PC-3 (cell line): ENCODE results near the gene GPBP1L1. TPM values are rescaled to one million over a fixed set of nuclear protein-coding genes. Genes with fewer than 3 reads are reported as not detected.
"Not testable (repeated sequence)": the region's sequence is repeated elsewhere in the genome, so short reads cannot be mapped to it uniquely, and the experiment has no call there.

ENCODE experiments used
- ATAC-seq: fragments of 200-7000 bp; cut with Tn5 transposase; 2 replicates; pipeline ENCODE4 v1.9.1; 2020; ENCODE audit warnings: mild to moderate bottlenecking, moderate library complexity
- BruUV-seq: library from RNA; stranded (reverse); fragments of 400-500 nt; replicated peaks from 2 replicates; lab custom pipeline; 2021; lab: Mats Ljungman, UMichigan
- CTCF ChIA-PET: fragments of 300-600 bp; sonication (Branson Sonifier 250); formaldehyde crosslinking; loops from one replicate; lab custom pipeline; 2022; ENCODE audit warnings: antibody characterized with exemption; lab: Charles Lee
- POLR2A ChIA-PET: fragments of 300-600 bp; sonication (Branson Sonifier 250); formaldehyde crosslinking; loops from one replicate; lab custom pipeline; 2022; ENCODE audit warnings: antibody characterized with exemption; ENCODE audit not compliant: unreplicated experiment; lab: Charles Lee
- DNase-seq: peaks from one replicate; pipeline ENCODE4 v3.0.0-alpha.2; 2015
- H2AFZ ChIP-seq: fragments of 300-600 bp; sonication (generic); 2 replicates; pipeline ENCODE4 v1.6.0; 2016; ENCODE audit warnings: antibody characterized with exemption, low read length
- H3F3A ChIP-seq: fragments of 300-600 bp; sonication (generic); one replicate; pipeline ENCODE4 v1.6.0; 2017; ENCODE audit warnings: antibody characterized with exemption, low read length, control low read depth, mild to moderate bottlenecking; ENCODE audit not compliant: unreplicated experiment
- H3K27ac ChIP-seq: fragments of 300-600 bp; sonication (generic); 2 replicates; pipeline ENCODE4 v1.5.1; 2016; ENCODE audit warnings: mild to moderate bottlenecking, low read length
- H3K27me3 ChIP-seq: fragments of 300-600 bp; sonication (generic); 2 replicates; pipeline ENCODE4 v1.6.1; 2016; ENCODE audit warnings: low read length, mixed read lengths
- H3K36me3 ChIP-seq: fragments of 300-600 bp; sonication (generic); 2 replicates; pipeline ENCODE4 v1.6.1; 2016; ENCODE audit warnings: low read depth, mixed run types, low read length, mixed read lengths
- H3K4me1 ChIP-seq: fragments of 300-600 bp; sonication (generic); 2 replicates; pipeline ENCODE4 v1.5.1; 2016; ENCODE audit warnings: low read length; ENCODE audit not compliant: insufficient read depth
- H3K4me2 ChIP-seq: fragments of 300-600 bp; sonication (generic); 2 replicates; pipeline ENCODE4 v1.6.0; 2016; ENCODE audit warnings: low read length
- H3K4me3 ChIP-seq: fragments of 300-600 bp; sonication (generic); 2 replicates; pipeline ENCODE4 v1.5.1; 2016; ENCODE audit warnings: mild to moderate bottlenecking, low read length, mixed read lengths
- H3K79me2 ChIP-seq: fragments of 300-600 bp; sonication (generic); 2 replicates; pipeline ENCODE4 v1.6.1; 2017; ENCODE audit warnings: low read length, mixed read lengths
- H3K9ac ChIP-seq: fragments of 300-600 bp; sonication (generic); 2 replicates; pipeline ENCODE4 v1.6.0; 2016; ENCODE audit warnings: mild to moderate bottlenecking, low read length
- H3K9me2 ChIP-seq: fragments of 300-600 bp; sonication (generic); replicated peaks from 2 replicates; pipeline ENCODE4 v1.6.1; 2016; ENCODE audit warnings: mixed run types, low read length, mixed read lengths
- H3K9me3 ChIP-seq: fragments of 300-600 bp; sonication (generic); 2 replicates; pipeline ENCODE4 v1.6.1; 2016; ENCODE audit warnings: low read length, mixed read lengths
- H4K20me1 ChIP-seq: fragments of 300-600 bp; sonication (generic); 2 replicates; pipeline ENCODE4 v1.6.1; 2016; ENCODE audit warnings: low read length, mixed read lengths
- EZH2 ChIP-seq: fragments of 300-600 bp; sonication (generic); IDR thresholded peaks from one replicate; pipeline ENCODE4 v1.6.1; 2017; ENCODE audit warnings: antibody characterized with exemption, mild to moderate bottlenecking, low read length; ENCODE audit not compliant: unreplicated experiment
- EZH2phosphoT487 ChIP-seq: fragments of 300-600 bp; sonication (generic); IDR thresholded peaks from 2 replicates; pipeline ENCODE4 v1.6.1; 2018; ENCODE audit warnings: mild to moderate bottlenecking, antibody characterized with exemption, low read length, borderline replicate concordance
- intact Hi-C: fragments of 100-400 bp; cut with micrococcal nuclease; formaldehyde crosslinking; loops from 2 replicates; pipeline ENCODE4 v1.9.0; 2023
- total RNA-seq: library from RNA; depleted of rRNA; stranded (reverse); fragments of >200 nt; gene quantifications from 2 replicates; pipeline ENCODE4 v1.2.3, GENCODE V29; 2014
- TF ChIP-seq, protein P1 (sequence below): fragments of 300-600 bp; sonication (generic); conservative IDR thresholded peaks from 2 replicates; pipeline ENCODE4 v1.5.1; 2017; ENCODE audit warnings: antibody characterized with exemption, low read depth, mild to moderate bottlenecking, low read length

Gene GPBP1L1
- total RNA-seq, 1 experiment from 2014 or later = 63.0 TPM

DNA sequence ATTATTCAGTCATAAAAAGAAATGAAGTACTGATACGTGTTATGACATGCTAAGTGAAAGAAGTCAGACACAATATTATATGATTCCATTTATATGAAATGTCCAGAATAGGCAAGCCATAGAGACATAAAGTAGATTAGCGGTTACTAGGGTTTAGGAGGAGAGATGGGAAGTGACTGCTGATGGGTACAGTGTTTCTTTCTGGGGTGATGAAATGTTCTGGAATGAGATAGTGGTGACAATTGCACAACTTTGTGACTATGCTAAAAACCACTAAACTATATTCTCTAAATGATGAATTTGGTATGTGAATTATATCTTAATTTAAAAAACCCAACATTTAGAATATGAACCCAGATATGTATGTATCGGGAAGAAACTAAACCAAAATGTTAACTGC, 36.5 kb upstream of the GPBP1L1 start:
- H3K4me1 ChIP-seq = no peaks in the 10 kb centered on the region
- no peaks in the 10 kb centered on the region for H3K9me3 ChIP-seq
- no peak overlapping the region for H3K27ac ChIP-seq
- H3K9me2 ChIP-seq = no peaks in the 10 kb centered on the region
- TF ChIP-seq EZH2phosphoT487 (no peak), EZH2 (no peak)
- TF ChIP-seq, protein P1, sequence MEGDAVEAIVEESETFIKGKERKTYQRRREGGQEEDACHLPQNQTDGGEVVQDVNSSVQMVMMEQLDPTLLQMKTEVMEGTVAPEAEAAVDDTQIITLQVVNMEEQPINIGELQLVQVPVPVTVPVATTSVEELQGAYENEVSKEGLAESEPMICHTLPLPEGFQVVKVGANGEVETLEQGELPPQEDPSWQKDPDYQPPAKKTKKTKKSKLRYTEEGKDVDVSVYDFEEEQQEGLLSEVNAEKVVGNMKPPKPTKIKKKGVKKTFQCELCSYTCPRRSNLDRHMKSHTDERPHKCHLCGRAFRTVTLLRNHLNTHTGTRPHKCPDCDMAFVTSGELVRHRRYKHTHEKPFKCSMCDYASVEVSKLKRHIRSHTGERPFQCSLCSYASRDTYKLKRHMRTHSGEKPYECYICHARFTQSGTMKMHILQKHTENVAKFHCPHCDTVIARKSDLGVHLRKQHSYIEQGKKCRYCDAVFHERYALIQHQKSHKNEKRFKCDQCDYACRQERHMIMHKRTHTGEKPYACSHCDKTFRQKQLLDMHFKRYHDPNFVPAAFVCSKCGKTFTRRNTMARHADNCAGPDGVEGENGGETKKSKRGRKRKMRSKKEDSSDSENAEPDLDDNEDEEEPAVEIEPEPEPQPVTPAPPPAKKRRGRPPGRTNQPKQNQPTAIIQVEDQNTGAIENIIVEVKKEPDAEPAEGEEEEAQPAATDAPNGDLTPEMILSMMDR = no peak
- no peaks in the 10 kb centered on the region for H3K79me2 ChIP-seq
- ChIA-PET POLR2A (no interaction called here), CTCF (no interaction called here)
- no peak overlapping the region for H2AFZ ChIP-seq
- intact Hi-C loops = no loop called here
- no peak overlapping the region for H3K4me2 ChIP-seq
- DNase-seq (no peak), ATAC-seq (no peak)
- H3K27me3 ChIP-seq = no peaks in the 10 kb centered on the region
- H3K4me3 ChIP-seq = no peak overlapping the region
- no peaks in the 10 kb centered on the region for H3F3A ChIP-seq
- no peaks in the 10 kb centered on the region for H4K20me1 ChIP-seq
- no peak overlapping the region for H3K9ac ChIP-seq
- BruUV-seq = no TSS peak
- no peaks in the 10 kb centered on the region for H3K36me3 ChIP-seq

DNA sequence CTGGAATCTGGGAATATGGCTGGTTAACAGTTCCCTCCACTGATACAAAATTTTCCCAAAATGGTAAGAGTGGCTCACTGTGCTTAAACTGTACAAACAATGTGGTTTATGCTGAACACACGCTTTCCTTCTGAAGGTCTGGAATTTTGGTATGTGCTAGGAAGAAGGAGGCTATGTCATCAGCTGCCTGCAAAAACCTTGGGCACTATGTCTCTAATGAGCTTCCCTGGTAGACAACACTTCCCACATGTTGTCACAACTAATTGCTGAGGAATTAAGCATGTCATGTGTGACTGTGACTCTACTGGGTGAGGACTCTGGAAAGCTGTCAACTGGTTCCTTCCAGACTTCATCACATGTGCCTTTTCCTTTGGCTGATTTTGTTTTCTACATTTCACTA, 34.9 kb upstream of the GPBP1L1 start:
- Histone ChIP-seq H3K9me3 (no peaks in the 10 kb centered on the region), H2AFZ (no peak overlapping the region), H3K79me2 (no peaks in the 10 kb centered on the region), H3K4me2 (no peak overlapping the region), H3K36me3 (no peaks in the 10 kb centered on the region), H3F3A (no peaks in the 10 kb centered on the region), H3K27ac (no peak overlapping the region), H3K4me1 (no peaks in the 10 kb centered on the region), H3K4me3 (no peak overlapping the region), H3K27me3 (no peaks in the 10 kb centered on the region), H4K20me1 (no peaks in the 10 kb centered on the region), H3K9me2 (no peaks in the 10 kb centered on the region), H3K9ac (no peak overlapping the region)
- ChIA-PET POLR2A (no interaction called here), CTCF (no interaction called here)
- intact Hi-C loops = no loop called here
- ATAC-seq (no peak), DNase-seq (no peak)
- BruUV-seq = no TSS peak
- TF ChIP-seq EZH2phosphoT487 (no peak), EZH2 (no peak)
- TF ChIP-seq, protein P1 = no peak

DNA sequence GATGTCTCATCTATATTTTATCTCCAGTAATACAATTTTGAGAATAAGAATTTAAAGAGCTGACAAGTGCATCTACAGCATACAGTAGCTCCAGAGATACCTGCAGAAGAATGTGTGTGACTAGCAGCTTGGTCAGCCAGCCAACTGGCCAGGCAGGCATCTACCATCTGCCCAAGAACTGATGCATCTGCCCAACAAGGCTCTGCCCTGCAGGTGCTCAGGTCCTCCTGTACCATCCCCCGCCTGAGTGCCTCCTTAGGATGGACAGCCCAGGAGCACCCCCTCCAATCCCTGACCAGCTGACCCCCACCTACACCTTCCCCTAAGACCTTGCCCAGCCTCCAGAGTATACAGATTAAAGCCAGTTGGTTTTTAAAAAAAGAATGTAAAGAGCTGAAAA, 32.0 kb upstream of the GPBP1L1 start:
- Histone ChIP-seq H3K4me1 (no peaks in the 10 kb centered on the region), H3K27me3 (no peaks in the 10 kb centered on the region), H3K9ac (no peak overlapping the region), H2AFZ (no peak overlapping the region), H3K36me3 (no peaks in the 10 kb centered on the region), H3K9me2 (no peaks in the 10 kb centered on the region), H3K79me2 (no peaks in the 10 kb centered on the region), H3K27ac (no peak overlapping the region), H4K20me1 (no peaks in the 10 kb centered on the region), H3K4me3 (no peak overlapping the region), H3F3A (no peaks in the 10 kb centered on the region), H3K9me3 (no peaks in the 10 kb centered on the region), H3K4me2 (no peak overlapping the region)
- intact Hi-C loops = no loop called here
- no TSS peak for BruUV-seq
- no peak for DNase-seq
- TF ChIP-seq, protein P1 = no peak
- TF ChIP-seq EZH2phosphoT487 = no peak
- no peak for TF ChIP-seq EZH2
- POLR2A ChIA-PET = no interaction called here
- CTCF ChIA-PET = no interaction called here
- no peak for ATAC-seq

DNA sequence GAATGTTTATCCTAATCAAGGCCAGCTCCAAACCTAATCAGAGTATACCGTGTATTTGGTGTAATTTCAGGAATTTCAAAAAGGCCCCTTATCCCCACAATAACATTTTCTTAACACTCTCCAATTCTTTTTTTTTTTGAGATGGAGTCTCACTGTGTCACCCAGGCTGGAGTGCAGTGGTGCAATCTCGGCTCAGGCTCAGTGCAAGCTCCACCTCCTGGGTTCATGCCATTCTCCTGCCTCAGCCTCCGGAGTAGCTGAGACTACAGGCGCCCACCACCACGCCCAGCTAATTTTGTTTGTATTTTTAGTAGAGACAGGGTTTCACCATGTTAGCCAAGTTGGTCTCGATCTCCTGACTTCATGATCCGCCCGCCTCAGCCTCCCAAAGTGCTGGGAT, 31.1 kb upstream of the GPBP1L1 start:
- H3K9me3 ChIP-seq, BruUV-seq, H3K36me3 ChIP-seq, H3K4me1 ChIP-seq, H3K9ac ChIP-seq, ATAC-seq, H3K79me2 ChIP-seq, POLR2A ChIA-PET, H3K4me3 ChIP-seq, CTCF ChIA-PET, H3K27me3 ChIP-seq, H3K4me2 ChIP-seq, DNase-seq, H3K9me2 ChIP-seq, H3K27ac ChIP-seq, intact Hi-C loops, H3F3A ChIP-seq, H4K20me1 ChIP-seq, H2AFZ ChIP-seq: not testable (repeated sequence)
